Liver (tissue), 3 donors: Measurements from ENCODE around the gene SETBP1.

Source experiments
- GABPA ChIP-seq, 2 donors: IDR thresholded peaks in 1 of 2; conservative IDR thresholded peaks in 1 of 2; 2 replicates each; pipeline ENCODE4 v1.6.1; 2016; ENCODE audit warnings: antibody characterized with exemption in 2 of 2, mild to moderate bottlenecking in 1 of 2, moderate library complexity in 1 of 2
- SP1 ChIP-seq: IDR thresholded peaks from 2 replicates; pipeline ENCODE4 v1.6.1; 2018; ENCODE audit warnings: antibody characterized with exemption, mild to moderate bottlenecking
- TAF1 ChIP-seq: conservative IDR thresholded peaks from 2 replicates; pipeline ENCODE4 v1.6.1; 2016; ENCODE audit warnings: antibody characterized with exemption, mild to moderate bottlenecking
- YY1 ChIP-seq: IDR thresholded peaks from 2 replicates; pipeline ENCODE4 v1.6.1; 2016; ENCODE audit warnings: antibody characterized with exemption, mild to moderate bottlenecking
- TF ChIP-seq, protein P1 (sequence below): fragments of 150-350 bp; IDR thresholded peaks from 2 replicates; pipeline ENCODE4 v1.5.1; 2017; ENCODE audit warnings: improper control_type of control experiment, low read depth, low read length; ENCODE audit not compliant: missing input control
- donor health status: healthy.
- donor health status: healthy.

DNA sequence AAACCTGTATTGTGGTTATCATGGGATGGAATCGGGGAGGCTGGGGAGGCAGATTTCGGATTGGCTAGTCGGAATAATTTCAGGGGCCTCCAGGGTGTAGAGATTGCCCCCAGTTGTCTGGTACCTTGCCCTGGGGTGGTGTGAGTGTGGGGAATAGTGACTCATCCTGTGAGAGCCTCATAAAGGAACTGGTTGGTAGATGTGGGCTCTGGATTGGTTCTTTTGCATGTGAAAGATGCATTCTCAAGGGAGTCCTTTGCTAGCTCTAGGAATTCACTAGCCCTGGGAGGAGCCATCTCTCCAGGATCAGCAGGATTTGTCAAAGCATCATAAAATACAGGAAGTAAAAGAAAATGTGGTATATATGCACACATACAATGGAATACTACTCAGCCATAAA lies 331.6 kb downstream of the SETBP1 start:
- TF ChIP-seq GABPA (IDR thresholded peaks at IDR 0.05 in 1 of 2, conservative IDR thresholded peaks at IDR 0.05 in 1 of 2): no peak
- TF ChIP-seq, protein P1, sequence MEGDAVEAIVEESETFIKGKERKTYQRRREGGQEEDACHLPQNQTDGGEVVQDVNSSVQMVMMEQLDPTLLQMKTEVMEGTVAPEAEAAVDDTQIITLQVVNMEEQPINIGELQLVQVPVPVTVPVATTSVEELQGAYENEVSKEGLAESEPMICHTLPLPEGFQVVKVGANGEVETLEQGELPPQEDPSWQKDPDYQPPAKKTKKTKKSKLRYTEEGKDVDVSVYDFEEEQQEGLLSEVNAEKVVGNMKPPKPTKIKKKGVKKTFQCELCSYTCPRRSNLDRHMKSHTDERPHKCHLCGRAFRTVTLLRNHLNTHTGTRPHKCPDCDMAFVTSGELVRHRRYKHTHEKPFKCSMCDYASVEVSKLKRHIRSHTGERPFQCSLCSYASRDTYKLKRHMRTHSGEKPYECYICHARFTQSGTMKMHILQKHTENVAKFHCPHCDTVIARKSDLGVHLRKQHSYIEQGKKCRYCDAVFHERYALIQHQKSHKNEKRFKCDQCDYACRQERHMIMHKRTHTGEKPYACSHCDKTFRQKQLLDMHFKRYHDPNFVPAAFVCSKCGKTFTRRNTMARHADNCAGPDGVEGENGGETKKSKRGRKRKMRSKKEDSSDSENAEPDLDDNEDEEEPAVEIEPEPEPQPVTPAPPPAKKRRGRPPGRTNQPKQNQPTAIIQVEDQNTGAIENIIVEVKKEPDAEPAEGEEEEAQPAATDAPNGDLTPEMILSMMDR: no peak
- TF ChIP-seq SP1: no peak
- no peak for TF ChIP-seq TAF1
- TF ChIP-seq YY1: no peak
